K562 (cell line): ENCODE data around the gene KPNA4. TPM values are rescaled to one million over a fixed set of nuclear protein-coding genes. Genes with fewer than 3 reads are reported as not detected.

Experiments
- ATAC-seq: fragments of 200-7000 bp; cut with Tn5 transposase; 3 replicates; pipeline ENCODE4 v1.9.1; 2020; ENCODE audit warnings: moderate library complexity
- BruUV-seq: library from RNA; stranded (reverse); fragments of 400-500 nt; replicated peaks from 2 replicates; lab custom pipeline; 2021; lab: Mats Ljungman, UMichigan
- CTCF ChIA-PET: fragments of 300-600 bp; formaldehyde crosslinking; extraction: SDS; loops from one replicate; lab custom pipeline; 2021; ENCODE audit warnings: low intra/inter-chr PET ratio; lab: Yijun Ruan, JAX
- POLR2A ChIA-PET: fragments of 300-600, 350-650 bp; sonication (Branson Sonifier 250); formaldehyde crosslinking; extraction: SDS; loops from one replicate; lab custom pipeline; 2021; ENCODE audit warnings: antibody characterized with exemption, inconsistent platforms; lab: Yijun Ruan, JAX
- DNase-seq, 4 experiments: peaks; one replicate each; pipeline versions ENCODE4 v3.0.0 to v3.0.0-alpha.2; 2011 to 2018; ENCODE audit warnings: low spot score in 3 of 4, mixed read lengths in 3 of 4; ENCODE audit errors: extremely low read depth in 1 of 4
- FAIRE-seq: peaks from 2 replicates; lab custom pipeline; 2011; peaks lifted over from hg19 to GRCh38; lab: Jason Lieb, UNC
- H2AFZ ChIP-seq: 2 replicates; pipeline ENCODE4 v1.6.0; 2011; ENCODE audit warnings: low read depth, low read length, control low read depth, inconsistent platforms
- H3K27ac ChIP-seq: fragments of 200-600 bp; 3 replicates; pipeline ENCODE4 v1.8.0; 2011; ENCODE audit warnings: low read depth, mild to moderate bottlenecking, control low read depth, inconsistent platforms, low read length, moderate library complexity, mixed read lengths; ENCODE audit errors: extremely low read depth
- H3K27me3 ChIP-seq, 2 experiments: fragments of 300-600 bp in 1 of 2; 2 replicates in 1 of 2; 3 replicates in 1 of 2; pipeline versions ENCODE4 v1.6.0 to v1.8.0; 2011; ENCODE audit warnings: inconsistent platforms in 2 of 2, low read length in 2 of 2, mild to moderate bottlenecking in 1 of 2, mixed read lengths in 1 of 2, moderate library complexity in 1 of 2; ENCODE audit not compliant: control insufficient read depth in 2 of 2, insufficient read depth in 2 of 2
- H3K36me3 ChIP-seq: fragments of 300-600 bp; 3 replicates; pipeline ENCODE4 v1.8.0; 2011; ENCODE audit warnings: mild to moderate bottlenecking, low read length, inconsistent platforms; ENCODE audit not compliant: control insufficient read depth, insufficient read depth
- H3K4me1 ChIP-seq, 2 experiments: fragments of 200-600 bp in 1 of 2; replicated peaks in 1 of 2; 2 replicates in 1 of 2; 3 replicates in 1 of 2; pipeline versions ENCODE4 v1.5.1 to v1.8.0; 2011; ENCODE audit warnings: inconsistent platforms in 2 of 2, low read length in 2 of 2, mild to moderate bottlenecking in 1 of 2, mixed read lengths in 1 of 2, moderate library complexity in 1 of 2; ENCODE audit not compliant: control insufficient read depth in 2 of 2, insufficient read depth in 2 of 2
- H3K4me2 ChIP-seq: 2 replicates; pipeline ENCODE4 v1.6.1; 2011; ENCODE audit warnings: low read length, control low read depth, inconsistent platforms, mixed read lengths; ENCODE audit not compliant: insufficient read depth
- H3K4me3 ChIP-seq: fragments of 200-600 bp; sonication (generic), shearing (Covaris generic); 2 replicates; pipeline ENCODE4 v1.5.1; 2016; ENCODE audit warnings: control low read depth, inconsistent platforms
- H3K79me2 ChIP-seq: fragments of 200-600 bp; 3 replicates; pipeline ENCODE4 v1.8.0; 2011; ENCODE audit warnings: low read length, inconsistent platforms; ENCODE audit not compliant: control insufficient read depth, insufficient read depth
- H3K9ac ChIP-seq, 2 experiments: 2 replicates each; pipeline versions ENCODE4 v1.6.0 to v1.6.1; 2011; ENCODE audit warnings: low read depth in 2 of 2, low read length in 2 of 2, control low read depth in 1 of 2, inconsistent platforms in 1 of 2, mild to moderate bottlenecking in 1 of 2, mixed read lengths in 1 of 2; ENCODE audit not compliant: insufficient read depth in 1 of 2
- H3K9me1 ChIP-seq: one replicate; pipeline ENCODE4 v1.6.0; 2011; ENCODE audit warnings: inconsistent platforms, mild to moderate bottlenecking, low read length, moderate library complexity; ENCODE audit not compliant: control insufficient read depth, insufficient read depth
- H3K9me3 ChIP-seq: replicated peaks from 2 replicates; pipeline ENCODE4 v1.5.1; 2011; ENCODE audit warnings: low read depth, low read length, inconsistent platforms; ENCODE audit not compliant: control insufficient read depth, insufficient read depth
- H4K20me1 ChIP-seq: replicated peaks from 2 replicates; pipeline ENCODE4 v1.6.1; 2011; ENCODE audit warnings: low read length, inconsistent platforms, mixed read lengths; ENCODE audit not compliant: control insufficient read depth, insufficient read depth
- HMG20B ChIP-seq: fragments of 250-450 bp; sonication (Bioruptor Pico); IDR thresholded peaks from 2 replicates; pipeline ENCODE4 v1.5.0; 2021; ENCODE audit warnings: mild to moderate bottlenecking
- HNRNPL ChIP-seq: fragments of 200-400 bp; formaldehyde crosslinking; IDR thresholded peaks from 2 replicates; pipeline ENCODE4 v1.6.1; 2017; ENCODE audit warnings: low read depth, mild to moderate bottlenecking, low read length
- MXI1 ChIP-seq: IDR thresholded peaks from 2 replicates; pipeline ENCODE4 v1.6.1; 2011; ENCODE audit warnings: low read depth, mild to moderate bottlenecking, improper control_type of control experiment, low read length
- TCF7 ChIP-seq: sonication (generic); IDR thresholded peaks from 2 replicates; pipeline ENCODE4 v1.6.1; 2016; ENCODE audit warnings: antibody characterized with exemption, borderline replicate concordance
- ZC3H8 ChIP-seq: fragments of 450-650 bp; IDR thresholded peaks from 2 replicates; pipeline ENCODE4 v1.6.1; 2017
- ZFX ChIP-seq: sonication (generic); formaldehyde crosslinking; IDR thresholded peaks from 2 replicates; pipeline ENCODE4 v1.8.0; 2022; ENCODE audit warnings: mild to moderate bottlenecking, missing genetic modification reagents, moderate library complexity
- ZNF274 ChIP-seq: IDR thresholded peaks from 2 replicates; pipeline ENCODE4 v1.6.1; 2011; ENCODE audit warnings: low read depth, mild to moderate bottlenecking, low read length, moderate library complexity, borderline replicate concordance
- WGBS: fragments of 100-300 bp; shearing (Covaris generic); methylation state at CpG from one replicate; pipeline ENCODE4 v1.1.6; 2016; ENCODE audit warnings: low coverage, mixed read lengths; ENCODE audit not compliant: insufficient coverage; ENCODE audit errors: missing lambda C conversion rate; 5-methylcytosine and 5-hydroxymethylcytosine counted together
- in situ Hi-C: fragments of 300-500 bp; cut with MboI; formaldehyde crosslinking; loops from 4 replicates; pipeline ENCODE4 v1.15.0; 2018; ENCODE audit warnings: inconsistent platforms, mixed read lengths
- intact Hi-C: fragments of 100-400 bp; cut with micrococcal nuclease; formaldehyde crosslinking; loops from 2 replicates; pipeline ENCODE4 v1.14.2; 2022
- polyA plus RNA-seq, 8 experiments: library from polyadenylated mRNA; depleted of rRNA in 4 of 8; stranded (reverse) in 5 of 8; unstranded in 3 of 8; fragments of >200 nt; fragmentation: Nextera tagmentation in 2 of 8; fragmentation: Illumina TruSeq in 1 of 8; extraction: Ambion mirVana in 2 of 8; extraction: Trizol in 1 of 8; gene quantifications; 2 replicates each; pipeline versions ENCODE4 v1.2.1 to v1.2.3, GENCODE V29; 2011 to 2014; ENCODE audit warnings: inconsistent platforms in 1 of 8, missing spikeins in 1 of 8
- total RNA-seq, 7 experiments: library from RNA; depleted of rRNA in 6 of 7; stranded (reverse); fragments of >200 nt in 6 of 7; fragmentation: Illumina TruSeq in 2 of 7; extraction: Trizol in 2 of 7; gene quantifications; 2 replicates each; pipeline versions ENCODE4 v1.2.1 to v1.2.3, GENCODE V29; 2011 to 2021; ENCODE audit warnings: low replicate concordance in 1 of 7
- TF ChIP-seq, protein P1 (sequence below): sonication (generic); formaldehyde crosslinking; IDR thresholded peaks from 2 replicates; pipeline ENCODE4 v1.8.1; 2022; ENCODE audit warnings: missing genetic modification reagents

KPNA4 gene
- total and polyA plus RNA-seq, 9 of the 15 experiments (the other 6 are each of a cell fraction or from before 2014, with no cell fraction given), result 13.9 to 66.6 (median 34.5) TPM

GRCh38 chr3:160540551-160540950 is 24.8 kb downstream of the KPNA4 start:
- Histone ChIP-seq H3K4me2 (no peak overlapping the region), H3K4me3 (no peak overlapping the region), H3K4me1 (peaks cover 0 to 4% of the 10 kb centered on the region in 2 experiments; a peak in 1 of 5 replicates), H4K20me1 (0 out of 2 replicates have a peak, but pooled peaks cover 9% of the 10 kb centered on the region), H3K9me1 (no peaks in the 10 kb centered on the region), H3K27me3 (no peaks in the 10 kb centered on the region), H3K9me3 (no peaks in the 10 kb centered on the region), H3K9ac (no peak overlapping the region), H3K27ac (no peak overlapping the region), H3K79me2 (peaks cover 92% of the 10 kb centered on the region)
- BruUV-seq, result no TSS peak
- ChIA-PET POLR2A (no interaction called here), CTCF (no interaction called here)
- intact Hi-C loops, result no loop called here
- no peak for ATAC-seq
- no peak for FAIRE-seq
- WGBS, result 73% methylated on average over 2 of the region's 2 CpGs
- no peak for DNase-seq
- in situ Hi-C loops, result no loop called here
- TF ChIP-seq ZC3H8 (no peak), HMG20B (no peak), ZNF274 (no peak), TCF7 (no peak), MXI1 (no peak)
- TF ChIP-seq, all 486 proteins: peak for 0
- Histone ChIP-seq H3K36me3 (peaks cover 9% of the 10 kb centered on the region; the same call in 2 of the 3 replicates), H2AFZ (no peak overlapping the region)

GRCh38 chr3:160538895-160539294 is 26.5 kb downstream of the KPNA4 start:
- FAIRE-seq, result no peak
- TF ChIP-seq, protein P1, sequence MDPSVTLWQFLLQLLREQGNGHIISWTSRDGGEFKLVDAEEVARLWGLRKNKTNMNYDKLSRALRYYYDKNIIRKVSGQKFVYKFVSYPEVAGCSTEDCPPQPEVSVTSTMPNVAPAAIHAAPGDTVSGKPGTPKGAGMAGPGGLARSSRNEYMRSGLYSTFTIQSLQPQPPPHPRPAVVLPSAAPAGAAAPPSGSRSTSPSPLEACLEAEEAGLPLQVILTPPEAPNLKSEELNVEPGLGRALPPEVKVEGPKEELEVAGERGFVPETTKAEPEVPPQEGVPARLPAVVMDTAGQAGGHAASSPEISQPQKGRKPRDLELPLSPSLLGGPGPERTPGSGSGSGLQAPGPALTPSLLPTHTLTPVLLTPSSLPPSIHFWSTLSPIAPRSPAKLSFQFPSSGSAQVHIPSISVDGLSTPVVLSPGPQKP (CRISPR knock-in tag), result no peak
- TF ChIP-seq HNRNPL (no peak), ZFX (no peak)

More at GRCh38 chr3:160538895-160539294, 26.5 kb downstream of the KPNA4 start:
- Histone ChIP-seq H4K20me1 (0 out of 2 replicates have a peak, but pooled peaks cover 9% of the 10 kb centered on the region), H3K79me2 (peaks cover 75% of the 10 kb centered on the region), H3K4me2 (no peak overlapping the region), H3K4me3 (no peak overlapping the region), H3K27ac (peak overlapping the region; percentile 45; the same call in 1 of the 3 replicates), H3K4me1 (peaks cover 0 to 4% of the 10 kb centered on the region in 2 experiments; a peak in 1 of 5 replicates), H3K27me3 (no peaks in the 10 kb centered on the region), H3K36me3 (peaks cover 23% of the 10 kb centered on the region), H3K9ac (no peak overlapping the region), H3K9me3 (no peaks in the 10 kb centered on the region), H3K9me1 (no peaks in the 10 kb centered on the region), H2AFZ (no peak overlapping the region)
- BruUV-seq, result no TSS peak
- POLR2A ChIA-PET, result interaction anchor here (0.5 kb wide), 1 partner anchor 768 kb away, joined by 5 read pairs; no protein-coding TSS in a partner anchor
- intact Hi-C loops, result no loop called here
- in situ Hi-C loops, result no loop called here
- CTCF ChIA-PET, result no interaction called here
- ATAC-seq (peak; percentile 75), DNase-seq (no peak)
